Measurements from ENCODE around the gene TTLL1.

The TTLL1 gene

DNA sequence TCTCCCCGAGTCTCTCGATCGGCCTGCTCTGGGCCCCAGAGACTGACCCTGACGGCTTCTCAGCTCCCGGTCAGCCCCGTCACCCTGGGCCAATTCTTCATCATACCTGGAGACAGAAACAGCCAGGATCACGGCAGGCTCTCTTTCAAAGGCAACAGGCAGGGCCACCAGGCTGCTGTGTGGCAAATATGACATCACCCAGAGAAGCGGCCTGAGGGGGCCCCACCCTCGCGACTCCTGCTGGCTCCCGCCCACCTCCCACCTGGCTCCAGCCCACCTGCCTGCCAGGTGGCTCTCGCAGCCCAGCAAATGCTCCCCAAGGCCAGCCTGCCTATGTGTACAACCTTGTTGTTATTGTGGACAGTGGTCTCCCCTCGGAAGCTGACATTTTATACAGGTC, 49.4 kb downstream of the TTLL1 start:
- Histone ChIP-seq H3K4me2 (ENCODE audit: low read length) (no peak overlapping the region), H3F3A (ENCODE audit: insufficient read depth, low read length) (no peaks in the 10 kb centered on the region), H2AFZ (ENCODE audit: low read length) (no peak overlapping the region), H3K27me3 (ENCODE audit: insufficient read depth, low read length) (no peaks in the 10 kb centered on the region), H3K9me2 (ENCODE audit: low read depth, low read length) (no peaks in the 10 kb centered on the region), H4K20me1 (ENCODE audit: insufficient read depth, low read length) (no peaks in the 10 kb centered on the region), H3K4me3 (ENCODE audit: low read depth, low read length, poor library complexity, severe bottlenecking) (no peak overlapping the region), H3K27ac (ENCODE audit: low read depth, low read length, poor library complexity, severe bottlenecking) (no peak overlapping the region), H3K79me2 (ENCODE audit: insufficient read depth, low read length) (no peaks in the 10 kb centered on the region), H3K36me3 (ENCODE audit: insufficient read depth, low read length) (no peaks in the 10 kb centered on the region), H3K9me3 (ENCODE audit: low read length) (no peaks in the 10 kb centered on the region), H3K4me1 (ENCODE audit: insufficient read depth, low read length, severe bottlenecking) (no peaks in the 10 kb centered on the region), H3K9ac (ENCODE audit: low read length) (no peak overlapping the region)
- no peak for TF ChIP-seq EZH2 (IDR thresholded peaks at IDR 0.05; ENCODE audit: borderline replicate concordance, low read length)
- TF ChIP-seq, protein P1, sequence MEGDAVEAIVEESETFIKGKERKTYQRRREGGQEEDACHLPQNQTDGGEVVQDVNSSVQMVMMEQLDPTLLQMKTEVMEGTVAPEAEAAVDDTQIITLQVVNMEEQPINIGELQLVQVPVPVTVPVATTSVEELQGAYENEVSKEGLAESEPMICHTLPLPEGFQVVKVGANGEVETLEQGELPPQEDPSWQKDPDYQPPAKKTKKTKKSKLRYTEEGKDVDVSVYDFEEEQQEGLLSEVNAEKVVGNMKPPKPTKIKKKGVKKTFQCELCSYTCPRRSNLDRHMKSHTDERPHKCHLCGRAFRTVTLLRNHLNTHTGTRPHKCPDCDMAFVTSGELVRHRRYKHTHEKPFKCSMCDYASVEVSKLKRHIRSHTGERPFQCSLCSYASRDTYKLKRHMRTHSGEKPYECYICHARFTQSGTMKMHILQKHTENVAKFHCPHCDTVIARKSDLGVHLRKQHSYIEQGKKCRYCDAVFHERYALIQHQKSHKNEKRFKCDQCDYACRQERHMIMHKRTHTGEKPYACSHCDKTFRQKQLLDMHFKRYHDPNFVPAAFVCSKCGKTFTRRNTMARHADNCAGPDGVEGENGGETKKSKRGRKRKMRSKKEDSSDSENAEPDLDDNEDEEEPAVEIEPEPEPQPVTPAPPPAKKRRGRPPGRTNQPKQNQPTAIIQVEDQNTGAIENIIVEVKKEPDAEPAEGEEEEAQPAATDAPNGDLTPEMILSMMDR (IDR thresholded peaks at IDR 0.05; ENCODE audit: low read length) = no peak

DNA sequence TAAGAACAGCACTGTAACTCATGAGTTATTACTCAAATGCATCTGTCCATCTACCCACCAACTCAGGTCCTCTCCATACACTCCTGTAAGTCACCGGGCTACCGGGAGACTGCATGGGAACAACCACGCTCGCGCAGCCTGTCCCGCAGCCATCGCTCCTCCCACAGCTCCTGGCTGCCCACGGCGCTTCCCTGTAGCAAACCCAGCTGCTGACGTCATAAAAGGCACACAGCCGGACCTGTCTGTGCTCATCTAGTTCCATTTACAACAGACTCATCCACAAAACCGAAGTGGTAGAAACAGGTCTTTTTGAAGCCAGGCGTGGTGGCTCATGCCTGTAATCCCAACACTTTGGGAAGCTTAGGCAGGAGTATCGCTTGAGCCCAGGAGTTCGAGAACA, 50.9 kb downstream of the TTLL1 start:
- Histone ChIP-seq H3K27me3 (ENCODE audit: insufficient read depth, low read length) (no peaks in the 10 kb centered on the region), H3K79me2 (ENCODE audit: insufficient read depth, low read length) (no peaks in the 10 kb centered on the region), H3K36me3 (ENCODE audit: insufficient read depth, low read length) (no peaks in the 10 kb centered on the region), H4K20me1 (ENCODE audit: insufficient read depth, low read length) (no peaks in the 10 kb centered on the region), H2AFZ (ENCODE audit: low read length) (no peak overlapping the region), H3K27ac (ENCODE audit: low read depth, low read length, poor library complexity, severe bottlenecking) (no peak overlapping the region), H3K9me2 (ENCODE audit: low read depth, low read length) (no peaks in the 10 kb centered on the region), H3K4me1 (ENCODE audit: insufficient read depth, low read length, severe bottlenecking) (no peaks in the 10 kb centered on the region), H3F3A (ENCODE audit: insufficient read depth, low read length) (no peaks in the 10 kb centered on the region), H3K4me3 (ENCODE audit: low read depth, low read length, poor library complexity, severe bottlenecking) (no peak overlapping the region), H3K9me3 (ENCODE audit: low read length) (no peaks in the 10 kb centered on the region), H3K4me2 (ENCODE audit: low read length) (no peak overlapping the region), H3K9ac (ENCODE audit: low read length) (no peak overlapping the region)
- TF ChIP-seq, protein P1 (IDR thresholded peaks at IDR 0.05; ENCODE audit: low read length) = no peak
- TF ChIP-seq EZH2 (IDR thresholded peaks at IDR 0.05; ENCODE audit: borderline replicate concordance, low read length) = no peak

DNA sequence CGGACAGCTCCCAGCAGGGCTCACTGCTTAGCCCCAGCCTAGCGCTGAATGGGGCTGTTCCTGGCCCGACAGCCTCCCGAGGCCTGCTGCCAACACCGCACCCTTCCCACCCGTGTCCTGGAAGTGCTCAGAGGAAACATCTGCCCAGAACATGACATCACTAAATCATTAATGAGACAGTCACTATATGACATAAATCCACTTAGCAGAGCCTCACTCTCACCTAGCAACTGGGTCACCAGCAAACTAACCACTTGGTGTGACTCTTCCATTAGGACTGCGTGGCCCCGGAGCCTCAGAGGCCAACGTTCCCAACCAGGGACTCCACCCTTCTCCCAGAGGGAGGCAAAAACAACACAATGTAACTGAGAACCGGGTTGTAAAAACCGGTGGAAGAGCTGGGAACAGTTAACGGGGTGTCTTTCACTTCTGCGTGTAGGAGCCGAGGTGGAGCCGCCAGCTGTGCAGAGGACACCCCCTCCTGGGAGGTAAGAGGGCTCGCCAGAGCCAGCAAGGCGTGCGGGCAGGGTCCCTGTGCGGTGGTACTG, 52.8 kb downstream of the TTLL1 start:
- H4K20me1 ChIP-seq (ENCODE audit: insufficient read depth, low read length) = no peaks in the 10 kb centered on the region
- H3K27me3 ChIP-seq (ENCODE audit: insufficient read depth, low read length) = no peaks in the 10 kb centered on the region
- TF ChIP-seq EZH2 (IDR thresholded peaks at IDR 0.05; ENCODE audit: borderline replicate concordance, low read length) = no peak
- H3K9me3 ChIP-seq (ENCODE audit: low read length) = no peaks in the 10 kb centered on the region
- no peak overlapping the region for H3K9ac ChIP-seq (ENCODE audit: low read length)
- no peaks in the 10 kb centered on the region for H3F3A ChIP-seq (ENCODE audit: insufficient read depth, low read length)
- H3K9me2 ChIP-seq (ENCODE audit: low read depth, low read length) = no peaks in the 10 kb centered on the region
- no peaks in the 10 kb centered on the region for H3K4me1 ChIP-seq (ENCODE audit: insufficient read depth, low read length, severe bottlenecking)
- H3K27ac ChIP-seq (ENCODE audit: low read depth, low read length, poor library complexity, severe bottlenecking) = no peak overlapping the region
- H3K4me2 ChIP-seq (ENCODE audit: low read length) = no peak overlapping the region
- no peak overlapping the region for H2AFZ ChIP-seq (ENCODE audit: low read length)
- no peaks in the 10 kb centered on the region for H3K36me3 ChIP-seq (ENCODE audit: insufficient read depth, low read length)
- H3K79me2 ChIP-seq (ENCODE audit: insufficient read depth, low read length) = no peaks in the 10 kb centered on the region
- H3K4me3 ChIP-seq (ENCODE audit: low read depth, low read length, poor library complexity, severe bottlenecking) = no peak overlapping the region

DNA sequence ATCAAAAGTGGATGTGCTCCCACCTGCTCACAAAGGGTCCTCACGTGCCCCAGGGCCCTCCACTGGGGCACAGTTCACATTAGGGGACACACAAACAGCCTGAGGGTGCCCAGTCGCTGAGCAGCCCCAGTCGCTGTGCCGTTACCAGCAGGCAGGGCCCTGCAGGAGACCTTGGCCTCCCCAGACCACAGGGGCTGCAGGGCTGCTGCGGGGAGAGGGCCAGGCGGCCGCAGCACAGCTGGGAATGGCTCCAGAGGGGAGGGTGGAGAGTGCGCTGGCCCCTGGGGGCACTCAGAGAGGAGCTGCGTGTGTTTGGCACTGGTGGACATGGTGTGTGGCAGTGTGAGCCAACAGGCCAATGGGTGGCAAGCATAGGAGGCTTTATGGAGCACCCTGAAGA, 53.9 kb downstream of the TTLL1 start:
- Histone ChIP-seq H3K9me3 (ENCODE audit: low read length) (no peaks in the 10 kb centered on the region), H3K9ac (ENCODE audit: low read length) (no peak overlapping the region), H2AFZ (ENCODE audit: low read length) (no peak overlapping the region), H3K36me3 (ENCODE audit: insufficient read depth, low read length) (no peaks in the 10 kb centered on the region), H3K79me2 (ENCODE audit: insufficient read depth, low read length) (no peaks in the 10 kb centered on the region), H3K4me3 (ENCODE audit: low read depth, low read length, poor library complexity, severe bottlenecking) (no peak overlapping the region), H3F3A (ENCODE audit: insufficient read depth, low read length) (no peaks in the 10 kb centered on the region), H3K9me2 (ENCODE audit: low read depth, low read length) (no peaks in the 10 kb centered on the region), H3K4me2 (ENCODE audit: low read length) (no peak overlapping the region), H3K27me3 (ENCODE audit: insufficient read depth, low read length) (no peaks in the 10 kb centered on the region), H3K4me1 (ENCODE audit: insufficient read depth, low read length, severe bottlenecking) (no peaks in the 10 kb centered on the region), H3K27ac (ENCODE audit: low read depth, low read length, poor library complexity, severe bottlenecking) (no peak overlapping the region), H4K20me1 (ENCODE audit: insufficient read depth, low read length) (no peaks in the 10 kb centered on the region)
- TF ChIP-seq EZH2 (IDR thresholded peaks at IDR 0.05; ENCODE audit: borderline replicate concordance, low read length) = no peak
- TF ChIP-seq, protein P1 (IDR thresholded peaks at IDR 0.05; ENCODE audit: low read length) = no peak

Measured in OCI-LY1 (cell line).